ENCODE results near the gene ZSCAN32. TPM values are rescaled to one million over a fixed set of nuclear protein-coding genes. Genes with fewer than 3 reads are reported as not detected.

ZSCAN32 gene
- total RNA-seq, 1 donor from 2014 or later = 17.4 TPM

DNA sequence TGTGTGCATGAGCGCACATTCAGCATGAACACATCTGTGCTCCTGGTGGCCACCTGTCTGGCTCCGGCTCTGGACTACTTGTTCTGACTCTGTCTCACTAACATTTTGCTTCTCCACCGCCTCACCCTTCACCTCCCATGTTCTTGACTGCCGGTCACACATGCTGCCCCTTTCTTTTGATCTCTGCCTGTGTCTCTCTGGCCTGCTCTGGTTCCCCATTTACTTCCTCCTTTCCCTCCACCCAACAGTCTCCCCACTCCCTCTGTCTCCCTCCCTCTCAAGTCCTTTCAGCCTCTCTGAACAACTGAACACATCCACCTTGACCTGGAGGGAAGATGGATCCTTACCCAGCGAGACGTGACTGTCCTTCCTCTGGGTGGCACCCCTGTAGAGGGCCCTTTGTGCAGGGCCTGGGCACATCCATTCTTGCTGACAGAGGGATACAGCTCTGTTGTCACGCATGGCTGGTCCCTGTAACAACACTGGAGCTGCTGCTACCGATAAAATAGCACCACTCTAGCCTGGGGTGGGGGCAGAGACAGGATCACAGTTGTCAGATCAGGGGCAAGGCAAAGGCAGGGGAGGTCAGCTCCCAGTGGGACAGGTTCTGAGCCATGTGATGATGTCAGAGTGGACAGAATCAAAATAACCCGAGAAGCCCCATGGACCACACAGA, 11.0 kb downstream of the ZSCAN32 start:
- FAIRE-seq = no peak
- TF ChIP-seq, protein P1, sequence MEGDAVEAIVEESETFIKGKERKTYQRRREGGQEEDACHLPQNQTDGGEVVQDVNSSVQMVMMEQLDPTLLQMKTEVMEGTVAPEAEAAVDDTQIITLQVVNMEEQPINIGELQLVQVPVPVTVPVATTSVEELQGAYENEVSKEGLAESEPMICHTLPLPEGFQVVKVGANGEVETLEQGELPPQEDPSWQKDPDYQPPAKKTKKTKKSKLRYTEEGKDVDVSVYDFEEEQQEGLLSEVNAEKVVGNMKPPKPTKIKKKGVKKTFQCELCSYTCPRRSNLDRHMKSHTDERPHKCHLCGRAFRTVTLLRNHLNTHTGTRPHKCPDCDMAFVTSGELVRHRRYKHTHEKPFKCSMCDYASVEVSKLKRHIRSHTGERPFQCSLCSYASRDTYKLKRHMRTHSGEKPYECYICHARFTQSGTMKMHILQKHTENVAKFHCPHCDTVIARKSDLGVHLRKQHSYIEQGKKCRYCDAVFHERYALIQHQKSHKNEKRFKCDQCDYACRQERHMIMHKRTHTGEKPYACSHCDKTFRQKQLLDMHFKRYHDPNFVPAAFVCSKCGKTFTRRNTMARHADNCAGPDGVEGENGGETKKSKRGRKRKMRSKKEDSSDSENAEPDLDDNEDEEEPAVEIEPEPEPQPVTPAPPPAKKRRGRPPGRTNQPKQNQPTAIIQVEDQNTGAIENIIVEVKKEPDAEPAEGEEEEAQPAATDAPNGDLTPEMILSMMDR (IDR thresholded peaks at IDR 0.05; ENCODE audit: insufficient read depth, low read length, severe bottlenecking) = no peak
- H3K36me3 ChIP-seq (ENCODE audit: control insufficient read depth, insufficient read depth, low read length) = peaks cover 16% of the 10 kb centered on the region
- H3K4me3 ChIP-seq (ENCODE audit: low read depth, low read length) = no peak overlapping the region
- H3K27me3 ChIP-seq (ENCODE audit: control insufficient read depth, insufficient read depth, low read length) = no peaks in the 10 kb centered on the region
- DNase-seq (ENCODE audit: low read depth) = no peak

DNA sequence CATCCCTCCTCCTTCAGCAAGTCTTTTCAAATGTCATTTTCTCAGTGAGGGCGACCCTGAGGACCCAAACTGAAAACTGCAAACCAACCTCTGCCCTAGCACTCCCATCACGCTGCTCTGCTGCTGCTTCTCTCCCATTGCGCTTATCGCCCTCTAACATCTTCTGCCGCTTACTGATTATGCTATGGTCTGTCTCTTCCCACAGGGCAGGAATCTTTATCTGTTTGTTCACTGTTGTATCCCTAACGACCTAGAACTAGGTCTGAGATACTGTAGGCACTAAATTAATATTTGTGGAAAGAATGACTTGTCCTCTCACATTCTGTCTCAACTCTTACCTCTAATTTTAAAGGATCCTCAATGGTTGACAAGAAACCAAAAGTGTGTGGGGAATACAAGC, 12.5 kb downstream of the ZSCAN32 start:
- FAIRE-seq (no peak), DNase-seq (ENCODE audit: low read depth) (no peak)
- Histone ChIP-seq H3K4me3 (ENCODE audit: low read depth, low read length) (no peak overlapping the region), H3K36me3 (ENCODE audit: control insufficient read depth, insufficient read depth, low read length) (peaks cover 23% of the 10 kb centered on the region), H3K27me3 (ENCODE audit: control insufficient read depth, insufficient read depth, low read length) (no peaks in the 10 kb centered on the region)
- TF ChIP-seq, protein P1 (IDR thresholded peaks at IDR 0.05; ENCODE audit: insufficient read depth, low read length, severe bottlenecking) = no peak

DNA sequence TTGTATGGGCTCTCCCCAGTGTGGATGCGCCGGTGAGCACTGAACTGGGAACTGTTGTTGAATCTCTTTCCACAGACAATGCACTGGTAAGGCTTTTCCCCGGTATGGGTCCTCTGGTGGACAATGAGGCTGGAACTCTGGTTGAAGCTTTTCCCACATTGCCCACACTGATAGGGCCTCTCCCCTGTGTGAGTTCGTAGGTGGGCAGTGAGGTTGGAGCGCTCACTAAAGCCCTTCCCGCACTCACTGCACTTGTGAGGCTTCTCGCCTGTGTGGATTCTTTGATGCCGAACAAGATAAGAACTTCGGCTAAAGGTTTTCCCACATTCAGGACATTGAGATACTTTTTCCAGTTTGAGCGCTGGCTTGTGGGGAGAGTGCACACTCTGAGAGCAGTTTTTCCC, 17.8 kb downstream of the ZSCAN32 start:
- Histone ChIP-seq H3K36me3 (ENCODE audit: control insufficient read depth, insufficient read depth, low read length) (peaks cover 22% of the 10 kb centered on the region), H3K27me3 (ENCODE audit: control insufficient read depth, insufficient read depth, low read length) (no peaks in the 10 kb centered on the region), H3K4me3 (ENCODE audit: low read depth, low read length) (no peak overlapping the region)
- FAIRE-seq = no peak
- TF ChIP-seq, protein P1 (IDR thresholded peaks at IDR 0.05; ENCODE audit: insufficient read depth, low read length, severe bottlenecking) = no peak
- DNase-seq (ENCODE audit: low read depth) = no peak

DNA sequence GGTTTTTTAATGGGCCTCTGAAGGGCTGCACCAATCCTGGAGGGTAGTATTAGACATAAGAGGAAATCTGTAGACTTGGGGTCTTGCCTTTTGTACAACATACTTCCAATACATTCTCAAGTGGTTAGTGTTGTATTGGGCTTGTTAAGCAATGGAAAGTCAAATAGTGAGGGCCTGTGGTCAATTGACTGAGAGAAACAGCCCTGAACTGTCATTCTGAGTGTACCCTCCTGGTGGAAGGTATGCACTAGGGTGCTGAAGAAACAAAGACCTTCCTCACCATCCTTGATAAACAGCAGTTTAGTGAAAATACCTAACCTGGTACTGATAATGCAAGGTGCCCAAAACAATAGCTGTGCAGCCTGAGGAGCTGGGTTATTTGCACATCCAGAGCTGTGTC, 22.9 kb downstream of the ZSCAN32 start:
- FAIRE-seq (peak; percentile 81), DNase-seq (ENCODE audit: low read depth) (no peak)
- TF ChIP-seq, protein P1 (IDR thresholded peaks at IDR 0.05; ENCODE audit: insufficient read depth, low read length, severe bottlenecking) = no peak
- Histone ChIP-seq H3K4me3 (ENCODE audit: low read depth, low read length) (no peak overlapping the region), H3K36me3 (ENCODE audit: control insufficient read depth, insufficient read depth, low read length) (peaks cover 5% of the 10 kb centered on the region), H3K27me3 (ENCODE audit: control insufficient read depth, insufficient read depth, low read length) (no peaks in the 10 kb centered on the region)

DNA sequence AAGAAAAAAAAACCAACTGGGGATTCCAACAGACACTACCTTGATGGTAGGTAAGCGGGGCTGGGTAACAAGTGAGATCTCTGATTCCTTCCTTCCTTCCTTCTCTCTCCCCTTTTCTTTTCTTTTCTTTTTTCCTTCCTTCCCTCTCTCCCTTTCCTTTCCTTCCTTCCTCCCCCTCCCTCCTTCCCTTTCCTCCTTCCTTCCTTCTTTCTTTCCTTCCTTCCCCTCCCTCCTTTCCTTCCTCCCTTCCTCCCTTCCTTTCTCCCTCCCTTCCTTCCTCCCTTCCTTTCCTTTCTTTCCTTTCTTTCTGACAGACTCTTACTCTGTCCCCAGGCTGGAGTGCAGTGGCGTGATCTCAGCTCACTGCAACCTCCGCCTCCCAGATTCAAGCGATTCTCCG, 25.1 kb downstream of the ZSCAN32 start:
- FAIRE-seq (no peak), DNase-seq (ENCODE audit: low read depth) (no peak)
- Histone ChIP-seq H3K27me3 (ENCODE audit: control insufficient read depth, insufficient read depth, low read length) (no peaks in the 10 kb centered on the region), H3K36me3 (ENCODE audit: control insufficient read depth, insufficient read depth, low read length) (no peaks in the 10 kb centered on the region), H3K4me3 (ENCODE audit: low read depth, low read length) (no peak overlapping the region)
- TF ChIP-seq, protein P1 (IDR thresholded peaks at IDR 0.05; ENCODE audit: insufficient read depth, low read length, severe bottlenecking) = no peak

DNA sequence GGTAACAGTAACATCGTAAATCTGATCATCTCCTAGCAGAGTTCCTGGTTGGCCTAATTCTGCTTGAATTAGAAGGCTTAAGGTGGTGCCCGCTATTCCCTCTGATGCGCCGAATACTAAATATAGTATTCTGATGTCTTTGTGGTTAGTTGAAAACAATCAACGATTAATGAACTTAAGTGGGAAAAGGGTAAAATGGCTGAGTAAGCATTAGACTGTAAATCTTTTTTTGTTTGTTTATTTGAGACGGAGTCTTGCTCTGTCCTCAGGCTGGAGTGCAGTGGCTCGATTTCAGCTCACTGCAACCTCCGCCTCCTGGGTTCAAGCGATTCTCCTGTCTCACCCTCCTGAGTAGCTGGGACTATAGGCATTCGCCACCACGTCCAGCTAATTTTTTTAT, 31.7 kb downstream of the ZSCAN32 start:
- Histone ChIP-seq H3K4me3 (ENCODE audit: low read depth, low read length) (no peak overlapping the region), H3K27me3 (ENCODE audit: control insufficient read depth, insufficient read depth, low read length) (no peaks in the 10 kb centered on the region), H3K36me3 (ENCODE audit: control insufficient read depth, insufficient read depth, low read length) (no peaks in the 10 kb centered on the region)
- FAIRE-seq (no peak), DNase-seq (ENCODE audit: low read depth) (no peak)
- TF ChIP-seq, protein P1 (IDR thresholded peaks at IDR 0.05; ENCODE audit: insufficient read depth, low read length, severe bottlenecking) = no peak

Measured in bronchial epithelial cell (primary cell).